Fibroblast of skin of right biceps (primary cell): Measurements from ENCODE around the gene TM7SF2.
"Not testable (repeated sequence)": the region's sequence is repeated elsewhere in the genome, so short reads cannot be mapped to it uniquely, and the experiment has no call there.

ENCODE experiments used
- DNase-seq: peaks from one replicate; pipeline ENCODE4 v3.0.0-alpha.2; 2013

Gene TM7SF2

DNA sequence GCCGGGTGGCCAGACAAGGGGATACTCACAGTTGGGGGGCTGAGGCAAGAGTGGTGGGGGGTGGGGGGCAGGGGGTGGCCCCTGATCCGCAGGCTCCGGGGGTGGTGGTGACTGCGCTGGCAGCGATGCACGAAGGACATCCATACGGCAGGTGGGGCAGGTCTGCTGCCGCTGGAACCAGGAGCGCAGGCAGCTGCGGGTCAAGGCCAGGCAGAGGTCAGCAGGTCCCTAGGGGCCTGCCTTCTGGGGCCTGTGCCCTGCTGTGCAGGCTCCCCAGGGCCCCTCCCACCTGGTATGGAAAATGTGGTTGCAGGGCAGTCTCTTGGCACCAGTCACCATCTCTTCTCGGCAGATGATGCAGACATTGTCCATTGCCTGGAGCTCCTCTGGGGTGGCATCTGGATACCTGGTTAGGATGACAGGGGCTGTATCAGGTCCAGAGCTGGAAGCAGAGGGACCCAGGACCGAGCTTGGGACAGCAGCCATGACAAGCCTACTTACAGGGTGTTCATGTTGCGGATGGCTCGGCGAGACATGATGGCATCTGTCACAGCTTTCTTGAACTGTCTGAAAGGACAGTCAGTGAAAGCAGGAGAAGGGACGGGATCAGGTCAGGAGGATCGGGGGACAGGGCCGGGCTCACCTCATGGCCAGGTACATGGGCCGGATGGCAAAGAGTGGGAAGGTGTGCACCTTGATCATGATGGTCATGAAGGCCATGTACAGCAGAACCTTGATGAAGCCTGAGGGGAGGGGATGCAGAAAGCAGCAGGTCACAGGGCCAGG, 19.2 kb downstream of the TM7SF2 start:
- DNase-seq, result no peak

DNA sequence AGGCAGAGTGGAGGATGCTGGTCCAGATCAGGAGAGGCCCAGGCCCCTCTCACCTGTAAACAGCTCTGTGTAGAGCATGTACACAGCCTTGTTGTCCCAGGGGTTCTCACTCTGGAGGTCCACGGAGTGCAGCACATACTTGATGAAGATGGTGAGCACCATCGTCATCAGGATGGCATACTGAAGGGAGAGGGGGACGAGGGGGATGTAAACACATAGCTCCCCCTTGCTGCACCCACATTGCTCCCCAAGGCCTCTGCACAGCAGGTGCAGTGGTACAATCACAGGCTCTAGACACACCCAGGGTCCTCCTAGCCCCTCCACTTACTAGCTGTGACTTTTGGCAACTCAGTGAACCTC, 19.7 kb downstream of the TM7SF2 start:
- DNase-seq, result no peak

DNA sequence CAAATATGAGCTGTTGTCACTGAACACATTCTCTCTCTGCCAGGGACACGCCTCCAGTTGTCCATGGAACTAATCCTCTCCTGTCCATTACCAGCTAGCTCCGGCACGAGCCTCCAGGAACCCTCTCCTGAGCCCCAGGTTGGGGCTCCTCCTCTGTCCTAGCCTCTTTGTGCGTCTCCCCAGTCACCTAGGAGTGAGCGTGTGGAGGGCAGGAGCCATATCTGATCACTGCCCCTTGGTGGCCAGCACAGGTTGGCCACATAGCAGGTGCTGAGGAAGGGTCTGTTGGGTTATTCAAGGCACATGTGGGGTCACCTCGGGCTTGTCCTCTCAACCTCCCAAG, 20.2 kb downstream of the TM7SF2 start:
- DNase-seq, result no peak

DNA sequence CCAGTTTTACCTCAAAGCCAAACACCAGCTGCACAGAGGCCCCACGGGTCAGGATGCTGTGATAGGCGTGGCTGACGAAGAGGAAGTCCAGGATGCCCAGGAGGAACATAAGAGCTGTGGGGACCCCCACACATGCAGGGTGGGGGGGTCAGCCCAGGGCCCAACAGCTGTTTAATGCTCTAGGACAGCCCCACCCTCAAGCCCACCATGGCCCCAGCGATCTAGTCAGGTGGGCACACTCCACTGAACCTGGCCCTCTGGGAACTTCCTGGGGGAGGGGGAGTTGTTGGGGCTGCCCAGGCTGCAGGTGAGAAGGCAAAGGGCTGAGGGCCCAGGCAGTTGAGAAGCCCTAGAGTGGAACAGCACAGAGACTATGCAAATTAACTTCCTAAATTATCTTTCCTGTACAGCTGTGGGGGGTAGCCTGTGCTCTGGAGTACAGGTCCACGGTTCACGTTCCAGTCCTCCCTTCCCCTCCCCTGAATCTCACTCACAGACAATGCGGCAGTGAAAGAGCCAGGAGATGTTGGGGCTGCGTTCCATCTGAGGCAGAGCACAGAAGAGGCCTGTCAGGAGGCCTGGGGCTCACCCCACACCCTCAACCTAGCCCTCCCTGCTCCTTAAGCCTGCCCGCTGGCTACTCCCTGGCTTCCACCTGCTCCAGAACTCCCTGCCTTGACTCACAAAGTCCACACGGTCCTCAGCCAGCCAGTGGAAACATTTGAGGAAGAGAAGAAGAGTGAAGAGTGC, 20.7 kb downstream of the TM7SF2 start:
- no peak for DNase-seq

DNA sequence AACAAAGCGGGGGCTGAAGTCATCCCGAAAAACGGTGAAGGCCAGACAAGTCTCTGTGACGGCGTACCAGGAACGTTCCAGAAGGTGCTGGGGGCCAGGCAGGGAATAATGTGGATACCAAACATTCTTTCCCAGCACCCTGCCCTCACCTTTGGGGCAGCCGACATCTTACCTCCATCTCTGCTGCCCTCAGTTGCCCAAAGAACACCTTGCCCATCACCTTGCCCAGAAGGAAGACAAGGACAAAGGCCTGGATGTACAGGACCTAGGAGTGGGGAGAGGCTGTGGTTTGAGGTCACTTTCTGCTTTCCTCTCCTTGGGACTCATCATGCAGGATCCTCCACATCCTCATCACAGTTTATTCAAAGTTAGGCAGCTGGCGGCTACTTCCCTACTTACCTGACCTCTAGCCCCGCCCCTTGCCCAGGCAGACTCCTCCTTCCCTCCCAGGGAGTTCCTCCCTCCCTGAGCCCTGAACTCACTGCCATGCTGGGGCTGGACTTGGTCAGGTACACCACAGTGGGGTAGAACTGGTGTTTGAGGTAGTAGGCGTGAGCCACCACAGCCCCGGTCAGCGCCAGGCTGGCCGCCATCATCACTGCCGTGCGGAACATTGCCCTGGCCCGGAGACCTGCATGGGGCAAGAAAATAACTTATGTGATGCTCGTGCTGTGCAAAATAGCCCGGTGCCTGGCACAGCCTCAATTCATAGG, 21.5 kb downstream of the TM7SF2 start:
- DNase-seq, result peak; percentile 12

DNA sequence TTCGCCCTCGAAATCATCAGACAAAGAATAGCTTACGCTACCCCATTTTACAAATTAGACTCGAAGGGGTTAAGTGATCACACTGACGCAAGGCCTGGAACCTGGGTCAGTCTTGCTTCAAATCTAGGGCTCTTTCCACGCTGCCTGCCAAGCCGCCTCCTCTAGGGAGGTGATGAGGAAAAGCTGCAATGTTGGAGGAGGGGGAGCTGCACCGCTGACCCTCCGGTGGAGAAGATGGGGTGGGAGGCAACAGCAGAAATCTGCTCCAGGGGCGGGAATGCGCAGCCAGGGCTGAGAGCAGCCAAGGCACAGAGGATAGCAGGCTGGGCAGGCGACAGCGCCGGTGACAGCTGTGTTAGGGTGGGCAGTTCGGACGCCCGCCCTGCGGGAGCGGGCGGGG, 22.1 kb downstream of the TM7SF2 start:
- peak; percentile 8 for DNase-seq

DNA sequence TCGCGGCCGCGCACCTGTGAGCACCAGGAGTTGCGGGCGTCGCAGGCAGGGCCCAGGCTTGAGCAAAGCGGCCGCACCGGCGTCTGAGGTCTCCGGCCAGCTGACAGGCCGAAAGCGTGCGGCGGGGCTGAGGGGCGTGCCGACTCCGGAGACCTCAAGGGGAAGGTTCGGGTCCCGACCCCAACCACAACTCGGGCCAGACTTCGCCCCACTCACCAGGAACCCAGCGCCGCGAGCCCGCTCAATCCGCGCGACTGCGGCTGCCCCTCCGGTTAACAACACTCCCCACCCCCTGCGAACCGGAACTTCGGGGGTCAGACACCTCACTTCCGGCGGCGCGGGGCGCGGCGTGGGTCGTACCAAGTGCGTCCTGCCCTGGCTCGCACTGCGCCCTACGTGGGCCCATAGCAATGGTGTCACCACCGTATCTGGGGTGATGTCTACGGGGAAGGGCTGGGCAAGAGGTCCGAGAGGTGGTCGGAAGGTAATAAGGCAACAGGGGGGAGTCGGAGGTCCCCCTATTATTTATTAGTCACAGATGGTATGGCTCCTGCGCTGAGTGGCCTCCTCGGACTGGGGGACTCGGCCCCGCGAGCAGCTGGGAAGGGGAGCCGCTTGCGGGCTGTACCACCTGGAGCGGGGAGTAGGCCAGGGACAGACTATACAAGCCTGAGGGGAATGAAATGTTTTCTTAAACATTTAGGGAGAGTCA, 22.7 kb downstream of the TM7SF2 start, which contains the start of gene SYVN1:
Gene SYVN1, minus strand, starts transcription at position 280 of the 712 bp plus-strand sequence. CDS start 918 bp downstream, outside the sequence.
- peak; percentile 90 for DNase-seq

DNA sequence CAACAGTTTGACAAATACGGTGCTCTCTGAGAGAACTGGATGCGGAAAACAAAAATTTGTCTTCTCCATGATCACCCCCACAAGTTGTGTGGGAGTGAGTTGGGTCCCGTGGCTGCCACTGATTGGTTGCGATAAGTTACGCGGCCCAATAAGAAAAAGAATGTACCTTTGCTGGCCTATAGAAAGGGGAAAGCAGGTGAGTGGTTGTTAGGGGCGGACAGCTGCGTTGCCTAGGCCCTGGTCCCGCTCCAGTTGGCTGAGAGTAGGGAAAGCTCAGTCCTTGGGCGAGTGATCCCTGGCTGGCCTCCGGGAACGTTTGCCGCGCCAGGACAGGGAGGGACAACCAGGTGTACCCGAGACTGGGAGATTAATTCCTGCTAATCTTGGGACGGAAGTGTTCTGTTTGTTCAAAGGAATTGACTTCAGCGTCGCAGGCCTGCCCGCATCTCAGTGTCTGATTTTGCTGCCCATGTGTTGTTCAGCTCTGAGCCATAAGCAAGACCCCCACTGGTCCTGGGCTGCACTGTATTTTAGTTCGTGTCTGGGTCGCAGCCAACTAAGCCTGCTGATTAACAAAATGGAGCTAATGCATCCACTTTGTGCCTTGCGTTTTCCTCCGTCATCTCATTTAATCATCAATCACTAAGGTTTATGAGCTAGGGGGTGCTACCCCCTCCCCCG, 23.4 kb downstream of the TM7SF2 start:
- peak; percentile 98 for DNase-seq

DNA sequence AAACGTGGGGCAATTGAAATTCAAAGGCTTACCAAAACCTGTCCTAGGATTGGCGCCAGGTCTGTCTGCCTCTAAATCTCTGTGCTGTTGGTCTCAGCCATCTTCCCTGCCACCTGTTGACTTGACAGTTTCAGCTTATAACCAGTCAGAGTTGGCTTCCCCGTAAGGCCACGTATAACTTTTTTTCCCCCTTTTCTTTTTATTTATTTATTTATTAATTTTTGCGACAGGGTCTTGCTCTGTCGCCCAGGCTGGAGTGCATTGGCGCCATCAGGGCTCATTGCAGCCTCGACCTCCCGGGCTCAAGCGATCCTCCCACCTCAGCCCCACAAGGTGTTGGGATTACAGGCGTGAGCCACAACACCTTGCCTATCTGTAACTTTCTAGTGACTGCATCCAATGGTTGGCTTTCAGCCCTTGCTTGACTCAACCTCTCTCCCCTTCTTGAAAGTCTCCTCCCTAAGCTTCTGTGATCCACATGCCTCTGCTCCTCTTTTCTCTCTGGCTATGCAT, 24.0 kb downstream of the TM7SF2 start:
- no peak for DNase-seq

DNA sequence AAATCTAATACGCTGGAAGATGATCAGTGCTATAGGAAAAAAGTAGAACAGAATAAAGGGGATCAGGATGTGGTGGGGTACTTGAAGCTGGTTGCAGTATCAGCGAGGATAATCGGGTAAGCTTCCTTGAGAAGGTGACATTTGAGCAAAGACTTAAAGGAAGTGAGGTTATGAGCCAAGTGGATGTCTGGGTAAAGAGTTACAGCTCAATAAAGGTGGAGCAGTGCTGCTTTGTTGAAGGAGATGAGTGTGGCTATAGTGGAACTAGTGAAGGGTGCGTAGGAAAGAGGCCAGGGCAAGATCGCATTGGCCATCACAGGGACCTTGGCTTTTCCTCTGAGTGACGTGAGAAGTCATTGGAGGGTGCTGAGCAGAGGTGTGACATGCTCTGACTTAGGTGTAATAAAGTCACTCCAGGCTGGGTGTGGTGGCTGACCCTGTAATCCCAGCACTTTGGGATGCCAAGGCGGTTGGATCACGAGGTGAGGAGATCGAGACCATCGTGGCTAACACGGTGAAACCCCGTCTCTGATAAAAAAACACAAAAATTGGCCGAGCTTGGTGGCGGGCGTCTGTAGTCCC, 24.9 kb downstream of the TM7SF2 start:
- DNase-seq, result no peak

DNA sequence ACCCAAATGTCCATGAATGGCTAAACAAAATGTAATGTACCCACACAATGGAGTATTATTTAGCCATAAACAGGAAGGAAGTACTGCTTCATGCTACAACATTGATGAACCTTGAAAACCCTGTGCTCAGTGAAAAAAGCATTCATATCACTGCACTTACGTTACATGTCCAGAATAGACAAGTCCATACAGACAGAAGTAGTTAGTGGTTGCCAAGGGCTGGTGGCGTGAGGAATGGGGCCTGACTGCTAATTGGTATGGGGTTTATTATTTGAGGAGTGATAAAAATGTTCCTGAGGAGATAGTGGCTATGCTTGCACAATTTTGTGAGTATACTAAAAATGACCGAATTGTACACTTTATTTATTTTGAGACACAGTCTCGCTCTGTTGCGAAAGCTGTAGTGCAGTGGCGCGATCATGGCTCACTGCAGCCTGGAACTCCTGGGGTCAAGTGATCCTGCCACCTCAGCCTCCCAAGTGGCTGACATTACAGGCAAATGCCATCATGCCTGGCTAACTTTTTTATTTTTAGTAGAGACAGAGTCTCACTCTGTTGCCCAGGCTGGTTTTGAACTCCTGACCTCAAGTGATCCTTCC, 30.3 kb downstream of the TM7SF2 start:
- no peak for DNase-seq

DNA sequence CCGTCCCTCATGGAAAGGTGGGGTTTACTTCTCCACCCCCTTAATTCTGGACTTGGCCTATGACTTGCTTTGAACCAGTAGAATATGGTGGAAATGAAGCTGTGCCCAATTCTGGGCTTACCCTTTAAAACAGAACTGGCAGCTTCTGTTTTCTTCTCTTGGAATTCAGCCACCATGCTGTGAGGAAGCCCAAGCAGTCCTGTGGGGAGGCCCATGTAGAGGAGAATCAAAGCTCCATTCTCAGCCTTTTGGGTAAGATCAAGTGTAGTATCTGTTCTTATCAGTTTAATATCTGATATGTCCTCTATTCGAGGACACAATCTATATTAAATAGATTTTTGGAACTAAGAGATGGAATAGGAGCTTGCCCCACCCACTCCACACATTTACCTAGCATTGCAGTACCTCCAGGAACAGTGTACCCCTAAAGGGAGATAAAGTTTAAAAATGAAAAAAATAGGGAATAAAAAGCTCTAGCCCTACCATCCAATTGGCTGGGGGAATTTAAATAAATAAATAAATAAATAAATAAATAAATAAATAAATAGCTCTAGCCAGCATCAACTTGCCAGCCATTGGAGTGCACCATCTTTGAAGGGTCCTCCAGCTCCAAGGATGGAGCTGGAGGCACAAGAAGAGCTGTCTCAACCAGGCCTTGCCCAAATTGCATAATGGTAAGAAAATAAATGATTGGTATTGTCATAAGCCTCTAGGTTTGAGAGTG, 35.8 kb downstream of the TM7SF2 start:
- DNase-seq, result no peak

DNA sequence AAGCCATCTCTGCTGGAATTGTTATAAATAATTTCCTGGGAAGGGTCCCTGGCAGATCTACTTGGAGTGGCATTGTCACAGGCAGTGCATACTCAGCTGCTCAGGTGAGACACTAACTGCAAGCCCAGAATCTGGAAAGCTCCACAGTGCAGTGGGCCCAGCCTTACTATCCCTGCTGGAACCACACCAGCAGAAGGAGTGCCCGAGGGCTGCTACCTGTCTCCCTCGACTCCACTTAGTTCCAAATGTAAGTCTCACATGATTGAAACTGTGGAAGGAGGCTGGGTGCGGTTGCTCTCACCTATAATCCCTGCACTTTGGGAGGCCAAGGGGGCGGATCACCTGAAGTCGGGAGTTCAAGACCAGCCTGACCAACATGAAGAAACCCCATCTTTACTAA, 37.0 kb downstream of the TM7SF2 start:
- no peak for DNase-seq

DNA sequence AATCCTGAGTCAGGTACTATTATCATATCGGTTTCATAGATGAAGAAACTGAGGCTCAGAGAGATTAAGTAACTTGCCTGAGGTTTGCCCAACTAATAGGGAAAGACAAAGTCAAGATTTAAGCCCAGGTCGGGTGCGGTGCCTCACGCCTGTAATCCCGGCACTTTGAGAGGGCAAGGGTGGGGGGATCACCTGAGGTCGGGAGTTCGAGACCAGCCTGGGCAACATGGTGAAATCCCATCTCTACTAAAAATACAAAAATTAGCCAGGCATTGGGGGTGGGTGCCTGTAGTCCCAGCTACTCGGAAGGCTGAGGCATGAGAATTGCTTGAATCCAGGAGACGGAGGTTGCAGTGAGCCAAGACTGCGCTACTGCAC, 38.4 kb downstream of the TM7SF2 start:
- not testable (repeated sequence) for DNase-seq

DNA sequence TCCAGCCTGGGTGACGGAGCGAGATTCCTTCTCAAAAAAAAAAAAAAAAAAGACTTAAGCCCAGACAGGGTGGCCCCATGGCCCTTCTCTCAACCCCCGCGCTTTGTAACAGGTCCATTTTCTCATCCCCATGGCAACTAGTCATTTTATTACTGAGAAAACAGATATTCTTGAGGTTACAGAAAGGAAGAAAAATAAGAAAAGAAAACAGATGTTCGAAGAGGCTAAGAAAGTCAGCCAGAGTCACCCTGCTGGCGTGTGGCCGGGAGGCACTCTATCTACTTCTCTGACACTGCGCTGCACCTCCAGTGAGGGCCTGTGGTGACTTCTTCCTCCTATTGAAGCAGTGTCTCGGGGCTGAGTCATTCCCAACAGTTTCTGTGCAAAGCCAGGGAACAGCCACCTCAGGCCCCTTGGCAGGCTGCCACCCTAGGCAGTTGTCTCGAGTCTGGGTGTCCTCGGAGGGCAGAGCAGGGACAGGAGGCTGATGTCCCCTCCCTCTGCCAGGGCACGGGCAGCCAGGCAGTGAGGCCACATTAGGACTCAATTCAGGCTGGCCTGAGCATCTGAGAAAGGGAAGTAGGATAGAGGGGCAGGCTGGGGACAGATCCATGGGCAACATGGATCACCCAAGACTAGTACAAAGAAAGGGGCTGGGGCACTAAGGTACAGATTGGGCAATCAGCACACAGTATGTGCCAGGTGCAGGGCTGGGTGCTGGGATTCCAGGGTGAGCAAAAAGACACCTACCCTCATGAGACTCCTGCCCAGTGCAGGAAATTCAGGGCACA, 39.0 kb downstream of the TM7SF2 start:
- peak; percentile 91 for DNase-seq

DNA sequence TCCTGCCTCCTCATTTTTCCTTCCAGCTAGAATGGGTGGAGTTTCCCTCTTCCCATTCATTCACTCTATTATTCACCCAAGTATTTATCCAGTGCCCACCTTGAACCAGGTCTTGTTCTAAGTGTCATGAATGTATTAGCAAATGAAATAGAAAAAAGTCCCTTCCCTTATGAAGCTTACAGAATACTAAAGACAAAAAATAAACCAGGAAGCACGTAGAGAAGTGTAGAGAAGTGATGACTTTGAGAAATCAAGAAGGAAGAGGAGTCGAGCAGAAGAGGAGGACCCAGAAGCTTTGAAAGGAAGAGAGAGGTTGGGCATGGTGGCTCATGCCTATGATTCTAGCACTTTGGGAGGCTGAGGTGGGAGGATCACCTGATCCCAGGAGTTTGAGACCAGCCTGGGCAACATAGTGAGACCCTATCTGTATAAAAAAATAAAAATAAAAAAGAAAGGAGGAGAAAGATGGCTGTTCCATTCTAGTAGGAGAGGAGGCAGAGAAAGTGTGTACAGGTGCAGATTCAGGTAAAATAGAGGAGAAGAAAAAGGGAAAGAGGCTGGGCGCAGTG, 39.7 kb downstream of the TM7SF2 start:
- DNase-seq, result no peak

DNA sequence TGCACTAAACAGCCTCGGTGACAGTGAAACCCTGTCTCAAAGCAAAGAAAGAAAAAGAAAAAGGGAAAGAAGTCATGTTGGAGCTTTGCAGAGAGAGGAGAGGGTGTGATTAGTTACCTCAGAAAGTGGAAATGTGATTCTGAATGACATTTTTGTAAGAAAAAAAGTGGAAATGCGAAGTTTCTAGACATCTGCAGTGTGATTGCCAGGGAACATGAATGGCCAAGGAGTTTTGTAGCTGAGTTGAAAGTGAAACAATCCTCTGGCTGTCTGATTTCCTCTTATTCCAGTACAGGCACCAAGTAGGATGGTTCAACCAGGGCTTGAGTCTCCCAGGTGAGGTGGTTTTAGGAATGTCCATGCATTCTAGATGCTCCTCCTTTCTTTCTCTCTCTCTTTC, 40.5 kb downstream of the TM7SF2 start:
- DNase-seq, result no peak

DNA sequence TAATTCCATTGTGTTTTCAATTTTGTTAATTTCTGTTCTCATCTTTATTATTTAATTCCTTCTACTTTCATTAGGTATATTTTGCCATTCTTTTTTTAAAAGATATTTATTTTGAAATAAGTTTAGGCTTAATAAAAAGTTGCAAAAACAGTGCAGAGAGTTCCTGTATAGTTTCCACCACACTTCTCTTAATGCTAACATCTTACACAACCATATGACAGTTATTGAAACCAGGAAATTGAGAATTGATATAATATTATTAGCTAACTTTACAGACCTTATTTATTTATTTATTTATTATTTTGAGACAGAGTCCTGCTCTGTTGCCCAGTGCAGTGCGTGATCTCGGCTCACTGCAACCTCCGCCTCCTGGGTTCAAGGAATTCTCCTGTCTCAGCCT, 44.6 kb downstream of the TM7SF2 start:
- DNase-seq, result no peak

DNA sequence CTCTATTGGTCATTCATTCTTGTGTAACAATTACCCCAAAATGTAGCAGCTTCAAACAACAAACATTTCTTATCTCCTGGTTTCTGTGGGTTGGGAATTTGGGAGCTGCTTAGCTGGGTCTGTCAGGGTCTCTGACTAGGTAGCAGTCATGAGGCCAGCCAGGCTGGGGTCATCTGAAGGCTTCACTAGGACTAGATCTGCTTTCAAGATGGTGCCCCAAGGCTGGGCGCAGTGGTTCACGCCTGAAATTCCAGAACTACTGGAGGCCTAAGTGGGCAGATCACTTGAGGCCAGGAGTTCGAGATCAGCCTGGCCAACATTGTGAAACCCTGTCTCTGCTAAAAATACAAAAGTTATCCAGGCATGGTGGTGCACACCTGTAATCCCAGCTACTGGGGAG, 45.3 kb downstream of the TM7SF2 start:
- DNase-seq, result no peak

DNA sequence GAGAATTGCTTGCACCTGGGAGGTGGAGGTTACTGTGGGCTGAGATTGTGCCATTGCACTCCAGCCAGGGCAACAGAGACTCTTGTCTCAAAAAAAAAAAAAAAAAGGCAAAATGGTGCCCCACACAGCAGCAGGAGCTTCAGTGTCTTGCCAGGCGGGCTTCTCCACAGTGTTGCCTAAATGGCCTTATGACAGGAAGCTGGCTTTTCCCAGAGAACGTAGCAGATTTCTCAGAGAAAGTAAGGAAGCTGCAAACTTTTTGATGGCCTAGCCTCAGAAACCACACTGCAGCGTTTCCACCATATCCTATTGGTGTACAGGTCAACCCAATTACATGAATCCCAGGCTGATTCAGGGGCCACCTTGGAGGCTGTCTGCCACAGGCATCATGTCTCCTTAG, 45.7 kb downstream of the TM7SF2 start:
- no peak for DNase-seq
